NCI-H345 (cell line): ENCODE results near the gene PRRC2C.
"Not testable (repeated sequence)": the region's sequence is repeated elsewhere in the genome, so short reads cannot be mapped to it uniquely, and the experiment has no call there.

Source experiments
- DNase-seq: peaks from one replicate; lab custom pipeline; 2025; lab: John Stamatoyannopoulos, UW

Gene PRRC2C

DNA sequence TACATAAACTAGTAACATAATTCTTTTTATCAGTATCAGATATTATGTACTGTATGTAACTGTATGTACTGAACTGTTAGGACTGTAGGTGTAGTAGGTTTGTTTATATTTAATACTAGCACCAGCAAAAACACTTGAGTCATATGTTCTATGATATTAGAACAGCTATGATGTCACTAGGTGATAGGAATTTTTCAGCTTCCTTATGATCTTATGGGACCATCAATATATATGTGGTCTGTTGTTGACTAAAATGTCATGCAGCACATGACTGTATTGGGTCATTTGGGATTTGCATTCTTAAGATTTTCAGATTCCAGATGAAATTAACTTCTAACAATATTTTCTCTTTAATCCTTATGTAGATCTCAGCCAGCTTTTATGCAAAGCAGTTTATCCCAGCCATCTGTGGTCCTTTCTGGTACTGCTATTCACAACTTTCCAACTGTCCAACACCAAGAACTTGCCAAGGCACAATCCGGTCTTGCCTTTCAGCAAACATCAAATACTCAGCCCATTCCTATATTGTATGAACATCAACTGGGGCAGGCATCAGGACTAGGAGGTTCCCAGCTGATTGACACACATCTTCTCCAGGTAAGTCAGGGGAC is 98.4 kb downstream of the PRRC2C start:
- DNase-seq, result no peak

DNA sequence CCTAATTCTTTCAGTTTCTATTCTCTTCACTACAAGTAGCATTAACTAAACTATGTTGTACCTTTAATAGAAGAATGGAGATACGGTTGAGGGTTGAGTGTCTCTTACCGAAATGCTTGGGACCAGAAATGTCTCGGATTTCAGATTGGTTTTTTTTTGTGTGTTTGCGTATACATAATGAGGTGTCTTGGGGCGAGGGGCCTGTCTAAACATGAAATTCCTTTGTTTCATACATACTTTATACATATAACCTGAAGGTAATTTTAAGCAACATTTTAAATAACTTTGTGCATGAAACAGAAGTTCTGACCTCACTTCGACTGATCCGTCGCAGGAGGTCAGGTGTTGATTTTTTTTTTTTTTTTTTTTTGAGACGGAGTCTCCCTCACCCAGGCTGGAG is 100.4 kb downstream of the PRRC2C start:
- no peak for DNase-seq

DNA sequence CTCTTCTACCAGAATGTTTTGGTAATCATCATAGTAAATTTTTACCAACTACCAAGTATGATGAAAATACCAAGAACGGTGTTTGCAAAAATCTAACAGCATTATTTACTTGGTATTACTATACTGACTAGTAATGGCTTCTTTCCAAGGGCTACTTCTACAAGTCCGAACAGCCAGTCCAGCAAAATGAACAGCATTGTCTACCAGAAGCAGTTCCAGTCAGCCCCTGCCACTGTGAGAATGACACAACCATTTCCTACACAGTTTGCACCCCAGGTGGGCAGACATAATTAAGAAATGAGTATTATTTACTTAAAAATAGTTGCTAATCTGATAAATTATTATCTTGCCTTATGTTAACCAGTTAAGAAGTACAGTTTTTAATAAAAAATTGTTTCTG is 102.9 kb downstream of the PRRC2C start:
- DNase-seq, result no peak

DNA sequence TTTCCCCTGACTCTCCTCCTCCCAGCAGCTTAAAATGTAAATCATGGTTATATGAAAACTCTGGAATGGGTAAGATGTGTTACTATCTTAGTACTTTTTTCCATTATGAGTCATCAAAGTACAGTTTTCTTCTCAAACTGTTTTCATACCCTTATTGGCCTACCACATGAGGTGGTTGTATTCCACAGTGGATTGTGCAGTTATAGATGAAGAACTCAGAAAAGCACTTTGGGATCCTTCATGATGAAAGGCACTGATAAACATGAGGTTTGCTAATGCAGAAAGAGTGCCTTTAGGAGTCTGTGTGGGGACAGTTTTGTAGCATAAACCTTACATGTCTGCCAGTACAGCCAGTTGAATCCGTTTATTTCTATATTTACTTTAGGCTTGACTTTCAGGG is 104.7 kb downstream of the PRRC2C start:
- DNase-seq, result no peak

DNA sequence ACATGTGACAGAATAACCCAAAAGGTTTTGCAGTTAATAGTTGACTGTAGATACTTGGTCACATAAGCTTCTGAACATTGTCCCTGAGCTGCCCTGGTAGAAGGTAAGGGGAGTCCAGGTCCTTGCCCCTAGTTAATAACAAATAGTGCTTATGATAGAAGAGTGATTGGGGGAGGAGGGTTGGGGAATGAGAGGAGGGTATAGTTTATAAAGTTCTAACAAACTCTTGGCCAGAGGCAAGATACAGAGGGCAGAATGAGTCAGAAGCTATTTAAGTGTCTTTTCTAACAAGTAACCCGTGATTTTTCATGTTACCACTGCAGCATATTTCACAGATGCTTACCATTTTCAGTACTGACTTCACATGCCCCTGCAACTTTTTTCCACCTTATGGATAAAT is 110.0 kb downstream of the PRRC2C start:
- DNase-seq, result no peak

DNA sequence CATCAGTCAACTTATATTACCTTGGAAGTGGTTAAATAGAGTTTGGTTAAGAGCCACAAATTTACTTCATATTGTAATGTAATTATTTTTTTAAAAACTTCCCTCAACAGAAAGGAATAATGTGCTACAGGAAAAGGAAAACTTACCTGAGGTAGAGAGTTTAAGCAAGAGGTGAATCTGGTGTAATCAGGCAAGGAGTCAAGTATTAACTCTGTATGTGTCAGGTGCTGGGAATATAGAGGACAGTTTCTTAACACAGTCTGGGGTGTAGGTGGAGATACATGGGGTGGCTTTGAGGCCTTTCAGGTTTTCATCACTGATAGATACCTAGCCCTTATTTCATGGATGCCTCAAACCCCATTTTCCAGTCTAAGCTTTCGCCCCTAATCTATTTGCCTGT is 110.8 kb downstream of the PRRC2C start:
- no peak for DNase-seq

DNA sequence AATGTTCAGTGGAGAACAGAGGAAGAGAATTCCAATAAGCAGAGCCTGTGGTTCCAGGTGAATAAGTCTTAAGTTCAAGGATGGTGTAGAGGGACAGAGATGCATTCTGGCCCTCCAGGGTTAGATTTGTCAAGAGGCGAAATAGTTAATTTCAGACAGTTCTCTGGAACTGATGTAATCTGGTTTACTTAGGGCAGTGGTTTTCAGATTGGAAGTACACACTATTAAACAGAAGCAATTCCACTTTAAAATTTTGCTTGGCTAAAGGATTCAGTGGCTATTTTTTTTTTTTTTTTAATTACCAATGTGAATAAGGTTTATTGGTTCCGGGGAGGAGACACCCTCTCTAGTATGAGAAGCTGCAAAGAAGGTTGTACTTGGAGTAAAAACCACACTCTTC is 111.4 kb downstream of the PRRC2C start:
- no peak for DNase-seq

DNA sequence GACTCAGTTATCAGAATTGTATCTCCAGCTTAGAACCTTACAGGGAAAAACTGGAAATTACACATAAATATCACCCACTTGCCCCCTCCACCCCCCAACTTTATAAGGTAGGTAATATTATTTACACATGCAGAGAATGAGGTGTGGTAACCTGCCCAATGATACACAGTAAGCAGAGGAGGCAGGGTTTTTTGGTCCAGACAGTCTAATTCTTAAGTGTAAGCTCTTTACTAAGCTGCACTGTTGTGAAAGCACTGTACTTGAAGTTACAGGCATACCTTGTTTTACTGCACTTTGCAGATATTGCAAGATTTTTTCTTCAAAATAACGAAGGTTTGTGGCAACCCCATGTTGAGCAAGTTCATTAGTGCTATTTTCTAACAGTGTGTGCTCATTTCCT is 111.9 kb downstream of the PRRC2C start:
- no peak for DNase-seq

DNA sequence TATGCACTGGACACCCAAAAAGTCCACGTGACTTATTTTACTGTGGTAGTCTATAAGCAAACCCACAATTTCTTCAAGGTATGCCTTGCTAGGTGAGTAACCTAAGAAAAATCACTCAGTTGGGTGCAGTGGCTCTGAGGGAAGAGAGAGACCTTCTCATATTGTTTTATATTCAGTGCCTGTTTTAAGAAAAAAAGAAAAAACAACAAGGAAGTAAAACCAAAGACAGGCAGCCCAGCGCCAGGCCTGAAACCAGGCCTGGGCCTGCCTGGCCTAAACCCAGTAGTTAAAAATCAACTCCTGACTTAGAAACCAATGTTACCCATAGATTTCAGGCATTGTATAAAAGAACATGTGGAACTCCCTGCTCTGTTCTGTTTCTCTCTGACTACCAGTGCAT is 115.0 kb downstream of the PRRC2C start:
- not testable (repeated sequence) for DNase-seq

DNA sequence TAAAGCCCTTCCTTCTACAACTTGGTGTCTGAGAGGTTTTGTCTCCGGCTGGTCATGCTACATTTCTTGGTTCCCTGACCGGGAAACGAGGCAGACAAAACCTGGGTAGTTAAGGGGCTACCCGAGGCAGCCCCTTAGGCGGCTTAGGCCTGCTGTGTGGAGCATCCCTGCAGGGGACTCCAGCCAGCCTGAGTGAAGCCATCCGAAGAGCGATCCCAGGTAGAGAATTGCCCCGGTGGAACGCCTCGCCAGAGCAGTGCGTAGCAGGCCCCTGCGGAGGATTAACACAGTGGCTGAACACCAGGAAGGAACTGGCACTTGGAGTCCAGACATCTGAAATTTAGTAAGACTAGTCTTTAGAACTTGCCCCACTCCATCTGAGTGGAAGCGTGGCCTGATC is 115.5 kb downstream of the PRRC2C start:
- DNase-seq, result no peak

DNA sequence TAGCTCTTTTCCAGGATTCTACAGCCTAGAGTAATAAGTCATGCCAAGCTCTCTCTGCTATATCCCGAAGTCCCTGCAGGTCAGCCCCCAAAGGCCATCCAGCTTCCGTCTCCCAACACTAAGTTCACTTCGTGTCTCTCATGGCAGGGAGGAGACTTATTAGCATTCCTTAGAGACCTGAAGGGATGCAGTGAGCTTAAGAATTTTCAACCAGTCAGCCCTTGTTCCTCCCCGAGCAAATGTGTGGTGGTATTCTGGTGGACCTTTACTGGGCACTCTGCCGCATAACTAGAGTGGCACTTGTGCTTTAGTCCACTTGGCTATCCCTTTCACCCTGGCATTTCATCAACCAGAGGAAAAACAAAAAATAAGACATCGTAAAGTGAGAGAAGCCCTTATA is 117.7 kb downstream of the PRRC2C start:
- not testable (repeated sequence) for DNase-seq

DNA sequence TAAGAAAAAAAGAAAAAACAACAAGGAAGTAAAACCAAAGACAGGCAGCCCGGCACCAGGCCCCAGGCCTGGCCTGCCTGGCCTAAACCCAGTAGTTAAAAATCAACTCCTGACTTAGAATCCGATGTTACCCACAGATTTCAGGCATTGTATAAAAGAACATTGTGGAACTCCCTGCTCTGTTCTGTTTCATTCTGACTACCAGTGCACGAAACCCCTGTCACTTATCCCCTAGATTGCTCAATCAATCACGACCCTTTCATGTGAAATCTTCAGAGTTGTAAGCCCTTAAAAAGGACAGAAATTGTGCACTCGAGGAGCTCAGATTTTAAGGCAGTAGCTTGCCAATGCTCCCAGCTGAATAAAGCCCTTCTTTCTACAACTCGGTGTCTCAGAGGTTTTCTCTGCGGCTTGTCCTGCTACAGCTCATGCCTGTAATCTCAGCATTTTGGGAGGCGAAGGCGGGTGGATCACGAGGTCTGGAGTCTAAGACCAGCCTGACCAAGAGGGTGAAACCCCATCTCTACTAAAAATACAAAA is 121.1 kb downstream of the PRRC2C start:
- DNase-seq, result no peak

DNA sequence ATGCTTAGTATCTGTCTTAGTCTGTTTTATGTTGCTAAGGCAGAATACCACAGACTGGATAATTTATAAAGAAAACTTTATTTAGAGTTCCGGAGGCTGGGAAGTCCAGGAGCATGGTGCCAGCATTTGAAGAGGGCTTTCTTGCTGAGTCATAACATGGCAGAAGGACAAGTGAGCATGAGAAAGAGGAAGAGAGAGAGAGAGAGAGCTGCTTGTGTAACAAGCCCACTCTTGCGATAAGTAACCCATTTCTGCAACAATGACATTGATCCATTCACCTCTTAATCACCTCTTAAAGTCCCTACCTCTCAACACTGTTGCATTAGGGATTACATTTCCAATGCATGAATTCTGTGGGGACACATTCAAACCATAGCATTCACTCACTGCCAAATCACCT is 125.1 kb downstream of the PRRC2C start:
- no peak for DNase-seq

DNA sequence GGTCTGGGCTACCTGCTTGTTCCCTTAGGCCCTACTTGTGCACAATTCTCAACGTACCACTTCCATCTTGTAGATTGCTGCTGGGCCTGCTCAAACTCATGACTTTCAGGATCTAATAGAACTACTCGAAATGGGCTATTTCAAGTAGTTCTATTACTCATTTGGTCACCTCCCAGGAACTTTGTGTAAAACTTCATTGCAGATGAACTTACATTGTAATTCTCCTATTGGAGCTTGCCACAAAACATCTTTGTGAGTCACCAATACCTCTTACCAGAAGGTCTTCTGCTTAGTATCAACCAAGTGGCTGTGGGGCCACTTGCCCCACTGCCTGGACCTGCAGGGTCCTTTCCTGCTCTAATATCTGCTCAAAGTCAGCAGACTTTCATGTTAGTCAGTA is 126.0 kb downstream of the PRRC2C start:
- no peak for DNase-seq

DNA sequence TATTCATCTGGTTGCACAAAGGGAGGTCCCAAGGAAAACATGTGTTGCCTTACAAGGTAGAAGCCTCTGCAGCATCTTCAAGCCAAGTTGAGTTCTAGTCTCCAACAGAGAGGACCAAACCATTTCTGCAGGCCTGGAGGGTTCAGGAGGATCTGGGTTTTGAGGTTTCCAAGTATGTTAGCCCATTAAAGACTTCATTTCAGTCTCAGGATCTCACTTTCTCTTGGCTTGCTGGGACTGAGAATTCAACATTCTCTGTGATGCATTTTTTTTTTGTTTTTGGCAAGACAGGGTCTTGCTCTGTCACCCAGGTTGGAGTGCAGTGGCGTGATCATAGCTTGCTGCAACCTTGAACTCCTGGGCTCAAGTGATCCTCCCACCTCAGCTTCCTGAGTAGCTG is 128.0 kb downstream of the PRRC2C start:
- no peak for DNase-seq

DNA sequence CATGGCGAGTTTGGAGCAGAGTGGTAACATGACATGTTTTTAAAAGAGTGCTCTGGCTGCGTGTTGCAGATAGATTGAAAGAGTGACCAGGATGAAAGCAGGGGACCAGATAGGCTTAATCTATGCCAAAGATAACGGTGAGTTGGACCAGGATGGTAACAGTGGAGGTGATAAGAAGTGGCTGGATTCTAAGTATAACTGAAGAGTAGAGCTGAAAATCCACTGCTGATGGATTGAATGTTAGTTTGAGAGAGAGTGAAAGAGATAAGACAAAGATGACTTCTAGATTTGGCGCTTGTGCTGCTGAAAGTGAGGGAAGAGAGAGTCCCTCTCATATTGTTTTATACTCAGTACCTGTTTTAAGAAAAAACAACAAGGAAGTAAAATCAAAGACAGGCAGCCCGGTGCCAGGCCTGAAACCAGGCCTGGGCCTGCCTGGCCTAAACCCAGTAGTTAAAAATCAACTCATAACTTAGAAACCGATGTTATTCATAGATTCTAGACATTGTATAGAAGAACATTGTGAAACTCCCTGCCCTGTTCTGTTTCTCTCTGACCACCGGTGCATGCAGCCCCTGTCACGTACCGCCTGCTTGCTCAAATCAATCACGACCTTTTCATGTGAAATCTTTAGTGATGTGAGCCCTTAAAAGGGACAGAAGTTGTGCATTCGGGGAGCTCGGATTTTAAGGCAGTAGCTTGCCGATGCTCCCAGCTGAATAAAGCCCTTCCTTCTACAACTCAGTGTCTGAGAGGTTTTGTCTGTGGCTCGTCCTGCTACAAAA is 130.0 kb downstream of the PRRC2C start:
- not testable (repeated sequence) for DNase-seq

DNA sequence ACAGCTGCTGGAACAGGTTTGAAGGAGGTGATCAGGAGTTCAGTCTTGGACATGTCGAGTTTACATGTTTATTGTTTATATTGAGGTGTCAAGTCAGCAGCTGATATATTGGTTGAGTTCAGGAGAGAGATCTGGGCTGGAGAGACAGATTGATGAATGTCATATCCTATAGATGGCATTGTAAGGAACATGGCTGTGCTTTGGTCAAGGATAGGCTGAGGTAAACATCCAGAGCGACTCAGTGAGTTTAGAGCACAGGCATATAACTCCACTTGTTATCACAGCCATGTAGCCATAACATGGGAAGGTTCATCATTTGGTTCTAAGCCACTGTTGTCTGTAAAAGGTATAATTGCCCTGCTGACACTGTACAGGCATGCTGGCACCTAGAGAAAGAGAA is 131.3 kb downstream of the PRRC2C start:
- DNase-seq, result no peak

DNA sequence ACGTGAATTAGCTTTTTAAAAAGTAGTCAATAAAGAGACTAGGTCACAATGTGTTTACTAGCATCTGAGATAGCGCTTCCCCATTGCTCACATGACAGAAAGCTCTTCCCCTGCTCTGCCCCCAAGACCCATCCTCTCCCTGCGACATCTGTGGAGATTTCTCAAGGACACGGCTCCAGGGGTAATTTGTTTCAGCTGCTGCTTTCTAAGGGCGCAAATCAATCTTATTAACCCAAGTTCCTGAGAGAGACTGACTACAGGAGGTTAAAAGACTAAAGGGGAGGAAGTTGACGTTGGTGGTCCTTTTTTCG is 136.8 kb downstream of the PRRC2C start, which contains the start of gene MYOCOS:
Gene MYOCOS (plus strand): TSS at position 92 of the 311 bp plus-strand sequence. CDS start 1,641 bp downstream, outside the sequence.
- DNase-seq, result no peak

DNA sequence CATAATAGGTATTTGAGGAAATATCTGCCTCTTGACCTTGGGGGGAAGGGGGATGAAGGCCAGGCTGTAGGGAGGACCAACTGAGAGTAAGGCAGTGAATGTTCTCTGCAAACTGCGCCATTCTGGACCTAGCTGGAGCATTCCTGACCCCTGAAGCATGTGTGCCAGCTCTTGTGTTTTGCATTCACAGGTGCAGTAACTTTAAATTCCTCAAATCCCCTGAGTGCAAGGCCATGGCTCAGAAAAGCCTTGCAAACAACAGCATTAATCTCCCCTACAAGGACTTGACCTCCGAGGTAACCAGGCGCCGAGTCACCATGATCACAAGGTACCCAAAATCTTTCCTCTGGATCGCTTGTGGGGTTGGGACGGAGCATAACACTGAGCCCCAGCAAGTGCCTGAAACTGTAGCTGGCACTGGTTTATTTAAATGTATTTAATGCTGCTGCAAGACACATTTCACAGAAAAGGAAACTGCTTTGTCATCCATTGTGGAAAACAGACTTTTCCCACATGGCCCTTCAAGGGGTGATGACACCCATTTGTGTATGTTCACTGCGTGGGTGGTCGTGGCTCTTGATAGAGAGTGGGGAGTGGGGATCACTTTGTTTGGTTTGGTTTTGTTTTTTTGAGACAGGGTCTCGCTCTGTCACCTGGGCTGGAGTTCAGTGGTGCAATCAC is 138.5 kb downstream of the PRRC2C start:
- DNase-seq, result no peak

DNA sequence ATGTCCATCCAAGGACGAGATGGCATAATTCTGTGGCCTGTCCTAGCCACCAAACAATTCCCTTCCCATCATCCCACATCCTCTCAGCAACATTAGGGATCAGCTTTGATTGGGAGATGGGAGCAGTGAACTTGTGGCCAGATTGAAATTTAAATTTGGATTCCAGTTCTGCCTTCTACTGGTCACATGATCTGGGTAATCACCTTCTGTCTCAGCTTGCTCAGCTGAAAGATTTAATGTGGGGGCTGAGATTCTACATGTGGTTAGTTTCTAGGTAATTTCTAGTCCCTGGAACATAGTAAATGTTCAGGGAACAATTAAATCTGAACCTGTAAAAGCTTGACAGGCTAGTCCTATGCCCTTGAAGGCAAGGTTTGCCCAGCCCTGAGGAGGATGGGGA is 139.9 kb downstream of the PRRC2C start:
- no peak for DNase-seq

DNA sequence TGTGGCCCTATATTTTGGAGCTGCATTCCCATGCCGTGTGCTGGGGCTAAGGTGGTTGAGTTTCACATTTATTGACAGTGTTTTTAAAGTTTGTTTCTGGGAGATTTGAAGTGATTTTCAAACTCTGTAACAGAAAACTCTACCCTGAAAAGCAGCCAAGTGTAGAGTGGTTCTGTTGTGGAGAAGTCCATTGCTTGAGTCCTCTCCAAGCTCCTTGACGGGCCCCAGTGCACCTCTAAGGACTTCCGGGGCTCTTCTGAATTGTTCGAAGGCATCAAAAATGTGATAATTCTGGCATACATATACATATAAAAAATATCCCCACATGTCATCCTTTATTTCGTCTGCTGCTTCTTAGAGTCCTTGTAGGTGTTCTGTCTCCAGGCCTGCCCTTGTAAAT is 141.7 kb downstream of the PRRC2C start:
- no peak for DNase-seq

DNA sequence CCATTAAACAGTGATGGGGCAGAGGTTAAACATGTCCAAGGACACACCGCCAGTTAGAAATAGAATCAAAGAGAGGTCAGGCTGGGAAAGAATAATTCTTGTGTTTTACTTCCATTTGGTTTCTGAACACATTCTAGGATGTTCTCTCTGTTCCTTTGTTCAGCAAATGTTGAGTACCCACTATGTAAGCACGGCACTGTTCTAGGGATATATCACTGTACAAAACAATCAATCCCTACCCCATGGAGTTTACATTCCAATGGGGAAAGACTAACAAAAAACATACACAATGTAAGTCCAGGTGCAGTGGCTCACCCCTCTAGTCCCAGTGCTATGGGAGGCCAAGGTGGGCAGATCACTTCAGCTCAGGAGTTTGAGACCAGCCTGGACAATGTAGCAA is 142.9 kb downstream of the PRRC2C start:
- no peak for DNase-seq

DNA sequence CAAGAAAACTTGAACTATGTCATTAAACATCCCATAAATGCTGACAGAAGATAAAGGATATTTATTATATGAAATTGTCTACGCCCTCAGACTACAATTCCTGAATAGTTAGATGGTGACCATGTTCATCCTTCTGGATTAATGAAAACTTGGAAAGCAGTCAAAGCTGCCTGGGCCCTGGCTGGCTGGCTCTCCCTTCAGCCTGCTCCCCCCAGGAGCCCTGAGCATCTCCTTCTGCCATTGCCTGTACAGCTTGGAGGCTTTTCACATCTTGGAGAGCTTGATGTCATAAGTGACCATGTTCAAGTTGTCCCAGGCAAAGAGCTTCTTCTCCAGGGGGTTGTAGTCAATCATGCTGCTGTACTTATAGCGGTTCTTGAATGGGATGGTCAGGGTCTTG is 150.3 kb downstream of the PRRC2C start:
- DNase-seq, result no peak
